Liver (tissue), 3 donors: ENCODE measurements around the gene EVX1.

ENCODE experiments used
- CTCF ChIP-seq: fragments of 150-350 bp; IDR thresholded peaks from 2 replicates; pipeline ENCODE4 v1.5.1; 2017; ENCODE audit warnings: improper control_type of control experiment, low read depth, low read length; ENCODE audit not compliant: missing input control
- MAX ChIP-seq: IDR thresholded peaks from 2 replicates; pipeline ENCODE4 v1.6.1; 2016; ENCODE audit warnings: antibody characterized with exemption
- REST ChIP-seq: IDR thresholded peaks from 2 replicates; pipeline ENCODE4 v1.6.1; 2016; ENCODE audit warnings: antibody characterized with exemption, mild to moderate bottlenecking
- TAF1 ChIP-seq: conservative IDR thresholded peaks from 2 replicates; pipeline ENCODE4 v1.6.1; 2016; ENCODE audit warnings: antibody characterized with exemption, mild to moderate bottlenecking
- YY1 ChIP-seq: IDR thresholded peaks from 2 replicates; pipeline ENCODE4 v1.6.1; 2016; ENCODE audit warnings: antibody characterized with exemption, mild to moderate bottlenecking
- donor health status: healthy.
- donor health status: healthy.

DNA sequence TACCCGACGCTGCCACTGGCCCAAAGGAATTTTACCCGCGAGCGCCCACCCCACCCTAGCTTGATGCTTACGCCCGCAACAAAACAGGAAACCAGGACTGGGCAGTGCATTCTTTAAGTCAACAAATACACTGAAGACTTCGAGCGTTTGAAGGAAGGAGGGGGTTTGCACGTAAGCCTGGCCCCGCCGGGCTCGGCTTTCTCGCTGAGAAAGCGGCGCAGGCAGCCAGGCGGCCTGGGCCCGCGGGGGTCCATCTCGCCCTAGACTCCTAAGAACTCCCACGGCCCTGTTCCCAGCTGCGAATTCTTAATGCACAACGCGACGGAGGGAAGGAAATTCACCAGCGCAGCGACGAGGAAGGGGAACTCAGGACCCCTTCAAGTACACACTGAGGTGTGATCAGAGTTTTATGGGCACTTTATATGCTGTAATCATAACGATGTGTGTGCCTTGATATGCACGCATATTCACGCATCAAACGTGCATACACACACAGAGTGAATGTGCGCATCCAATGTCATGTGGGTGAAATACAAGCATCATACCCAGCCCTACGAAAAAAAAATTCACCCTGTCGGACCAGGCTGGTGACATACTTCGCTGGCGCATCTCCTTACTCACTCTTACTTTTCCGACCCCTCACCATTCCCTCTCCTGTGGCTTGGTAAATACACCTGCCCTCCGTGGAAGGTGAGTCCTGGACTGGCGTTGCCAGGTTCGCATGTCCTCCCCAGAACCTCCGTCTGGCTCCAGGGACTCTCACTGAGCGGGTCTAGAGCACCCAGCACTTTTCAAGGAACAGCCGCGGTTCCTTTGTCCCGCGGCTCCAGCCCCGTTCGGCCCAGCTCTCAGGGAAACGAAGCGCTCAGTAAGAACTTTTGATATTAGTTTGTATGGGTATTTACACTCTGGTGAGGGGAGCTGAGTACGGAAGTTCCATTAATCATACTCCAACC, 37.0 kb upstream of the EVX1 start:
- no peak for TF ChIP-seq YY1
- no peak for TF ChIP-seq CTCF
- TF ChIP-seq TAF1: no peak
- no peak for TF ChIP-seq REST
- TF ChIP-seq MAX: no peak
